WTC11 (cell line): ENCODE data around the gene SAP25. TPM values are rescaled to one million over a fixed set of nuclear protein-coding genes. Genes with fewer than 3 reads are reported as not detected.

Experiments used
- ATAC-seq: fragments of 200-7000 bp; cut with Tn5 transposase; 2 replicates; pipeline ENCODE4 v1.10.0; 2021; ENCODE audit warnings: mild to moderate bottlenecking, moderate library complexity
- CTCF ChIA-PET: fragments of 300-600 bp; sonication (Branson Sonifier 250); formaldehyde crosslinking; loops from one replicate; lab custom pipeline; 2021; ENCODE audit warnings: antibody characterized with exemption; lab: Charles Lee
- POLR2A ChIA-PET: fragments of 350-600 bp; sonication (Branson Sonifier 250); formaldehyde crosslinking; loops from one replicate; lab custom pipeline; 2021; ENCODE audit warnings: antibody characterized with exemption; lab: Charles Lee
- DNase-seq: peaks from one replicate; pipeline ENCODE4 v3.0.0; 2021; ENCODE audit warnings: low spot score
- H3K27ac Mint-ChIP-seq: 2 replicates; pipeline ENCODE4 v1.8.0; 2021; ENCODE audit warnings: mixed read lengths
- H3K27me3 Mint-ChIP-seq: 2 replicates; pipeline ENCODE4 v1.8.0; 2021; ENCODE audit warnings: low read depth, mild to moderate bottlenecking, moderate library complexity, mixed read lengths
- H3K36me3 Mint-ChIP-seq: 2 replicates; pipeline ENCODE4 v1.8.0; 2021; ENCODE audit warnings: mixed read lengths
- H3K4me1 Mint-ChIP-seq: 2 replicates; pipeline ENCODE4 v1.8.0; 2022; ENCODE audit warnings: mixed read lengths
- H3K4me3 Mint-ChIP-seq: 2 replicates; pipeline ENCODE4 v1.8.0; 2021; ENCODE audit warnings: mild to moderate bottlenecking, moderate library complexity, mixed read lengths
- H3K9me3 Mint-ChIP-seq: 2 replicates; pipeline ENCODE4 v1.8.0; 2021; ENCODE audit warnings: mixed read lengths
- CREB1 ChIP-seq: sonication (generic); formaldehyde crosslinking; IDR thresholded peaks from 2 replicates; pipeline ENCODE4 v1.8.0; 2023; ENCODE audit warnings: mild to moderate bottlenecking, missing genetic modification reagents
- CREM ChIP-seq: sonication (generic); formaldehyde crosslinking; IDR thresholded peaks from 2 replicates; pipeline ENCODE4 v1.8.1; 2022; ENCODE audit warnings: mild to moderate bottlenecking, missing genetic modification reagents, moderate library complexity
- ELF4 ChIP-seq: sonication (generic); formaldehyde crosslinking; IDR thresholded peaks from 2 replicates; pipeline ENCODE4 v1.8.1; 2022; ENCODE audit warnings: low read depth, mild to moderate bottlenecking, moderate library complexity, missing genetic modification reagents
- GABPB1 ChIP-seq: sonication (generic); formaldehyde crosslinking; IDR thresholded peaks from 2 replicates; pipeline ENCODE4 v1.8.1; 2023; ENCODE audit warnings: mild to moderate bottlenecking, missing genetic modification reagents
- GTF2I ChIP-seq: fragments of 250-450 bp; sonication (Bioruptor Pico); conservative IDR thresholded peaks from 2 replicates; pipeline ENCODE4 v1.4.0; 2021; ENCODE audit warnings: mild to moderate bottlenecking
- NFE2L1 ChIP-seq: sonication (generic); formaldehyde crosslinking; IDR thresholded peaks from 2 replicates; pipeline ENCODE4 v1.8.1; 2023; ENCODE audit warnings: missing genetic modification reagents
- SMAD4 ChIP-seq: sonication (generic); formaldehyde crosslinking; IDR thresholded peaks from 2 replicates; pipeline ENCODE4 v1.8.0; 2022; ENCODE audit warnings: mild to moderate bottlenecking, missing genetic modification reagents
- TEAD1 ChIP-seq: sonication (generic); formaldehyde crosslinking; IDR thresholded peaks from 2 replicates; pipeline ENCODE4 v1.8.0; 2022; ENCODE audit warnings: mild to moderate bottlenecking, missing genetic modification reagents
- ZNF396 ChIP-seq: fragments of 250-450 bp; sonication (Bioruptor Pico); IDR thresholded peaks from 2 replicates; pipeline ENCODE4 v1.8.0; 2021; ENCODE audit warnings: mild to moderate bottlenecking, moderate library complexity, borderline replicate concordance
- total RNA-seq: library from RNA; stranded (reverse); gene quantifications from 3 replicates; pipeline ENCODE4 v1.2.3, GENCODE V29; 2021
- TF ChIP-seq, protein P1 (sequence below): sonication (generic); formaldehyde crosslinking; IDR thresholded peaks from 2 replicates; pipeline ENCODE4 v1.8.1; 2023; ENCODE audit warnings: mild to moderate bottlenecking, missing genetic modification reagents, moderate library complexity
- TF ChIP-seq, protein P2 (sequence below): fragments of 250-450 bp; sonication (Bioruptor Pico); IDR thresholded peaks from 2 replicates; pipeline ENCODE4 v2.1.2; 2022; ENCODE audit warnings: mild to moderate bottlenecking, moderate library complexity
- TF ChIP-seq, protein P3 (sequence below): fragments of 250-450 bp; sonication (Bioruptor Pico); conservative IDR thresholded peaks from 2 replicates; pipeline ENCODE4 v1.9.0; 2021; ENCODE audit warnings: mild to moderate bottlenecking
- TF ChIP-seq, protein P4 (sequence below): sonication (generic); formaldehyde crosslinking; IDR thresholded peaks from 2 replicates; pipeline ENCODE4 v1.8.1; 2022; ENCODE audit warnings: mild to moderate bottlenecking, missing genetic modification reagents, moderate library complexity, borderline replicate concordance
- TF ChIP-seq, protein P5 (sequence below): sonication (generic); formaldehyde crosslinking; IDR thresholded peaks from 2 replicates; pipeline ENCODE4 v1.8.1; 2023; ENCODE audit warnings: mild to moderate bottlenecking, missing genetic modification reagents
- TF ChIP-seq, protein P6 (sequence below): sonication (generic); formaldehyde crosslinking; conservative IDR thresholded peaks from 2 replicates; pipeline ENCODE4 v1.8.1; 2022; ENCODE audit warnings: mild to moderate bottlenecking, missing genetic modification reagents
- TF ChIP-seq, protein P7 (sequence below): fragments of 250-450 bp; sonication (Bioruptor Pico); IDR thresholded peaks from 2 replicates; pipeline ENCODE4 v1.8.0; 2021; ENCODE audit warnings: mild to moderate bottlenecking
- TF ChIP-seq, protein P8 (sequence below): fragments of 250-450 bp; sonication (Bioruptor Pico); IDR thresholded peaks from 2 replicates; pipeline ENCODE4 v1.9.0; 2021; ENCODE audit warnings: mild to moderate bottlenecking, borderline replicate concordance

Gene SAP25
- total RNA-seq, 1 experiment from 2014 or later: 9.3 TPM

DNA sequence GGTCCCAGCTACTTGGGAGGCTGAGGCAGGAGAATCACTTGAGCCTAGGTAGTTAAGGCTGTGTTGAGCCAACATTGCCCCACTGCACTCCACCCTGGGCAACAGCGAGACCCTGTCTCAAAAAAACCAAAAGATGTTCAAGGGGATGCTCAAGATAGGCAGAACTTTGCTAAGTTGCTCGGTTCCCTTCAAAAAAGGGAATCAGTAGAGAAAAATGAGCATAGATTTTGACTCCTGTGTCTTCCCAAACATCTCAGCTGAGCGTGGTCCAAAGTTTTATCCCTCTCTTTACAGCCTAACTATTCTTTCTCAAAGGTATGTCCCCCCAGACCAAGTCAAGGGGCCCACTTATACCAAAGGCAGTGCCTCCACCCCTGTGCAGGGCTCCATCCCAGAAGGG lies 20.7 kb downstream of the SAP25 start:
- Mint-ChIP-seq H3K9me3 (no peaks in the 10 kb centered on the region), H3K27me3 (no peaks in the 10 kb centered on the region), H3K4me1 (no peaks in the 10 kb centered on the region), H3K4me3 (no peak overlapping the region), H3K27ac (no peak overlapping the region), H3K36me3 (peaks cover 5% of the 10 kb centered on the region)
- TF ChIP-seq, protein P1, sequence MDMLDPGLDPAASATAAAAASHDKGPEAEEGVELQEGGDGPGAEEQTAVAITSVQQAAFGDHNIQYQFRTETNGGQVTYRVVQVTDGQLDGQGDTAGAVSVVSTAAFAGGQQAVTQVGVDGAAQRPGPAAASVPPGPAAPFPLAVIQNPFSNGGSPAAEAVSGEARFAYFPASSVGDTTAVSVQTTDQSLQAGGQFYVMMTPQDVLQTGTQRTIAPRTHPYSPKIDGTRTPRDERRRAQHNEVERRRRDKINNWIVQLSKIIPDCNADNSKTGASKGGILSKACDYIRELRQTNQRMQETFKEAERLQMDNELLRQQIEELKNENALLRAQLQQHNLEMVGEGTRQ (CRISPR knock-in tag): no peak
- TF ChIP-seq, protein P2, sequence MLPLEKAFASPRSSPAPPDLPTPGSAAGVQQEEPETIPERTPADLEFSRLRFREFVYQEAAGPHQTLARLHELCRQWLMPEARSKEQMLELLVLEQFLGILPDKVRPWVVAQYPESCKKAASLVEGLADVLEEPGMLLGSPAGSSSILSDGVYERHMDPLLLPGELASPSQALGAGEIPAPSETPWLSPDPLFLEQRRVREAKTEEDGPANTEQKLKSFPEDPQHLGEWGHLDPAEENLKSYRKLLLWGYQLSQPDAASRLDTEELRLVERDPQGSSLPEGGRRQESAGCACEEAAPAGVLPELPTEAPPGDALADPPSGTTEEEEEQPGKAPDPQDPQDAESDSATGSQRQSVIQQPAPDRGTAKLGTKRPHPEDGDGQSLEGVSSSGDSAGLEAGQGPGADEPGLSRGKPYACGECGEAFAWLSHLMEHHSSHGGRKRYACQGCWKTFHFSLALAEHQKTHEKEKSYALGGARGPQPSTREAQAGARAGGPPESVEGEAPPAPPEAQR: no peak
- TF ChIP-seq ZNF396 (CRISPR knock-in tag) (no peak), TEAD1 (no peak), CREB1 (CRISPR knock-in tag) (no peak), CREM (CRISPR knock-in tag) (no peak), NFE2L1 (no peak), GABPB1 (no peak)
- TF ChIP-seq, protein P3, sequence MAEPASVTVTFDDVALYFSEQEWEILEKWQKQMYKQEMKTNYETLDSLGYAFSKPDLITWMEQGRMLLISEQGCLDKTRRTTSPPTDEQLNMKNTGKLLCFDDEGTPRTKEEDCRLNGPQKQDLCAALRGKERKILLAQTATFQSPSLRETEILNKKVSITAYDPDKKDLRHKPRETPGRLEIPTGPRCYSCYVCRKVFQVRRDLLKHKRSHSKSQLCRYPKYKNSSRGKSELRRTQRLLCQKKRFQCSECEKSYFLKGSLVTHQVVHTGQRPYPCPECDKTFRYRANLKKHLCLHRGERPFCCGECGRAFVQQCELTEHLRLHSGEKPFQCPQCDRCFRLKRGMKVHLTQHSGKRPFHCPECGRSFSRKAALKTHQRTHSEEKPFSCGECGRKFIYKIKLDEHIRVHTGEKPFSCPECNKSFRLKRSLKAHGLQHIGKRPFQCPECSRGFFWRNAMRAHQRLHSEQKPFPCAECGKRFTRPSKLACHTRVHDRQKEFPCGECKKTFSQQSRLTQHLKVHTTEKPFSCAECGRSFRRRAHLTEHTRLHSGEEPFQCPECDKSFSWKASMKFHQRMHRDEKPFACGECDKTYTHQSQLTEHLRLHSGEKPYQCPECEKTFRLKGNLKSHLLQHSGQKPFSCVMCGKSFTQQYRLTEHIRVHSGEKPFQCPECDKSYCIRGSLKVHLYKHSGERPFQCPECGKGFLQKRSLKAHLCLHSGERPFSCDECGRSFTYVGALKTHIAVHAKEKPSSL: no peak
- TF ChIP-seq, protein P4, sequence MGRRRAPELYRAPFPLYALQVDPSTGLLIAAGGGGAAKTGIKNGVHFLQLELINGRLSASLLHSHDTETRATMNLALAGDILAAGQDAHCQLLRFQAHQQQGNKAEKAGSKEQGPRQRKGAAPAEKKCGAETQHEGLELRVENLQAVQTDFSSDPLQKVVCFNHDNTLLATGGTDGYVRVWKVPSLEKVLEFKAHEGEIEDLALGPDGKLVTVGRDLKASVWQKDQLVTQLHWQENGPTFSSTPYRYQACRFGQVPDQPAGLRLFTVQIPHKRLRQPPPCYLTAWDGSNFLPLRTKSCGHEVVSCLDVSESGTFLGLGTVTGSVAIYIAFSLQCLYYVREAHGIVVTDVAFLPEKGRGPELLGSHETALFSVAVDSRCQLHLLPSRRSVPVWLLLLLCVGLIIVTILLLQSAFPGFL (CRISPR knock-in tag): no peak
- TF ChIP-seq, protein P5, sequence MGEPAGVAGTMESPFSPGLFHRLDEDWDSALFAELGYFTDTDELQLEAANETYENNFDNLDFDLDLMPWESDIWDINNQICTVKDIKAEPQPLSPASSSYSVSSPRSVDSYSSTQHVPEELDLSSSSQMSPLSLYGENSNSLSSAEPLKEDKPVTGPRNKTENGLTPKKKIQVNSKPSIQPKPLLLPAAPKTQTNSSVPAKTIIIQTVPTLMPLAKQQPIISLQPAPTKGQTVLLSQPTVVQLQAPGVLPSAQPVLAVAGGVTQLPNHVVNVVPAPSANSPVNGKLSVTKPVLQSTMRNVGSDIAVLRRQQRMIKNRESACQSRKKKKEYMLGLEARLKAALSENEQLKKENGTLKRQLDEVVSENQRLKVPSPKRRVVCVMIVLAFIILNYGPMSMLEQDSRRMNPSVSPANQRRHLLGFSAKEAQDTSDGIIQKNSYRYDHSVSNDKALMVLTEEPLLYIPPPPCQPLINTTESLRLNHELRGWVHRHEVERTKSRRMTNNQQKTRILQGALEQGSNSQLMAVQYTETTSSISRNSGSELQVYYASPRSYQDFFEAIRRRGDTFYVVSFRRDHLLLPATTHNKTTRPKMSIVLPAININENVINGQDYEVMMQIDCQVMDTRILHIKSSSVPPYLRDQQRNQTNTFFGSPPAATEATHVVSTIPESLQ (CRISPR knock-in tag): no peak
- TF ChIP-seq, protein P6, sequence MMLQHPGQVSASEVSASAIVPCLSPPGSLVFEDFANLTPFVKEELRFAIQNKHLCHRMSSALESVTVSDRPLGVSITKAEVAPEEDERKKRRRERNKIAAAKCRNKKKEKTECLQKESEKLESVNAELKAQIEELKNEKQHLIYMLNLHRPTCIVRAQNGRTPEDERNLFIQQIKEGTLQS (CRISPR knock-in tag): no peak
- DNase-seq (no peak), ATAC-seq (no peak)
- ChIA-PET CTCF (interaction anchor here (0.6 to 0.8 kb wide), 2 partner anchors 84 to 87 kb away, joined by 3 read pairs; no protein-coding TSS in a partner anchor), POLR2A (no interaction called here)

DNA sequence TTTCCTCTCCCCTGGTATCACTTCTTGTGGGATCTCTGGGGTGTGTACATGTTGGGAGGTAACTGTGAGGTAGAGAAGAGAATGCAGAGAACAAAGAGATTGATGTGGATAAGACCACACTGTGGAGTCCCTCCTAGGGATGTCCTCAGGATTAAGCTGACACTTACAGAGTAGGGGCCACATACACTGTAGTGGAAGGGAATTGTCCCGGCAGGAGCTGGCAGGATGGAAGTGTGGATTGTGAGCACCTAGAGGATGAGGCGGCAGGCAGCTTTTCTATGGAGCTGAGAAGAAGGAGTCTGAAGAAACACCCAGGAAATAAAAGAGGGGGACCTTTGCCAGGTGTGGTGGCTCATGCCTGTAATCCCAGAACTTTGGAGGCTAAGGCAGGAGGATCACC lies 21.2 kb downstream of the SAP25 start:
- peaks cover 5% of the 10 kb centered on the region for H3K36me3 Mint-ChIP-seq
- DNase-seq (no peak), ATAC-seq (no peak)
- POLR2A ChIA-PET: no interaction called here
- peaks cover 3% of the 10 kb centered on the region; the same call in 1 of the 2 replicates for H3K4me1 Mint-ChIP-seq
- no peak overlapping the region for H3K4me3 Mint-ChIP-seq
- H3K27ac Mint-ChIP-seq: peak overlapping the region; percentile 42; the same call in 1 of the 2 replicates
- H3K9me3 Mint-ChIP-seq: no peaks in the 10 kb centered on the region
- no peaks in the 10 kb centered on the region for H3K27me3 Mint-ChIP-seq
- CTCF ChIA-PET: interaction anchor here (0.6 kb wide), 1 partner anchor 83 kb away, joined by 3 read pairs; no protein-coding TSS in a partner anchor
- TF ChIP-seq GTF2I: no peak
- TF ChIP-seq, protein P6 (CRISPR knock-in tag): no peak
- TF ChIP-seq SMAD4: no peak
- TF ChIP-seq, protein P4 (CRISPR knock-in tag): no peak
- TF ChIP-seq, protein P7, sequence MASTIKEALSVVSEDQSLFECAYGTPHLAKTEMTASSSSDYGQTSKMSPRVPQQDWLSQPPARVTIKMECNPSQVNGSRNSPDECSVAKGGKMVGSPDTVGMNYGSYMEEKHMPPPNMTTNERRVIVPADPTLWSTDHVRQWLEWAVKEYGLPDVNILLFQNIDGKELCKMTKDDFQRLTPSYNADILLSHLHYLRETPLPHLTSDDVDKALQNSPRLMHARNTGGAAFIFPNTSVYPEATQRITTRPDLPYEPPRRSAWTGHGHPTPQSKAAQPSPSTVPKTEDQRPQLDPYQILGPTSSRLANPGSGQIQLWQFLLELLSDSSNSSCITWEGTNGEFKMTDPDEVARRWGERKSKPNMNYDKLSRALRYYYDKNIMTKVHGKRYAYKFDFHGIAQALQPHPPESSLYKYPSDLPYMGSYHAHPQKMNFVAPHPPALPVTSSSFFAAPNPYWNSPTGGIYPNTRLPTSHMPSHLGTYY (CRISPR knock-in tag): no peak
- TF ChIP-seq, protein P8, sequence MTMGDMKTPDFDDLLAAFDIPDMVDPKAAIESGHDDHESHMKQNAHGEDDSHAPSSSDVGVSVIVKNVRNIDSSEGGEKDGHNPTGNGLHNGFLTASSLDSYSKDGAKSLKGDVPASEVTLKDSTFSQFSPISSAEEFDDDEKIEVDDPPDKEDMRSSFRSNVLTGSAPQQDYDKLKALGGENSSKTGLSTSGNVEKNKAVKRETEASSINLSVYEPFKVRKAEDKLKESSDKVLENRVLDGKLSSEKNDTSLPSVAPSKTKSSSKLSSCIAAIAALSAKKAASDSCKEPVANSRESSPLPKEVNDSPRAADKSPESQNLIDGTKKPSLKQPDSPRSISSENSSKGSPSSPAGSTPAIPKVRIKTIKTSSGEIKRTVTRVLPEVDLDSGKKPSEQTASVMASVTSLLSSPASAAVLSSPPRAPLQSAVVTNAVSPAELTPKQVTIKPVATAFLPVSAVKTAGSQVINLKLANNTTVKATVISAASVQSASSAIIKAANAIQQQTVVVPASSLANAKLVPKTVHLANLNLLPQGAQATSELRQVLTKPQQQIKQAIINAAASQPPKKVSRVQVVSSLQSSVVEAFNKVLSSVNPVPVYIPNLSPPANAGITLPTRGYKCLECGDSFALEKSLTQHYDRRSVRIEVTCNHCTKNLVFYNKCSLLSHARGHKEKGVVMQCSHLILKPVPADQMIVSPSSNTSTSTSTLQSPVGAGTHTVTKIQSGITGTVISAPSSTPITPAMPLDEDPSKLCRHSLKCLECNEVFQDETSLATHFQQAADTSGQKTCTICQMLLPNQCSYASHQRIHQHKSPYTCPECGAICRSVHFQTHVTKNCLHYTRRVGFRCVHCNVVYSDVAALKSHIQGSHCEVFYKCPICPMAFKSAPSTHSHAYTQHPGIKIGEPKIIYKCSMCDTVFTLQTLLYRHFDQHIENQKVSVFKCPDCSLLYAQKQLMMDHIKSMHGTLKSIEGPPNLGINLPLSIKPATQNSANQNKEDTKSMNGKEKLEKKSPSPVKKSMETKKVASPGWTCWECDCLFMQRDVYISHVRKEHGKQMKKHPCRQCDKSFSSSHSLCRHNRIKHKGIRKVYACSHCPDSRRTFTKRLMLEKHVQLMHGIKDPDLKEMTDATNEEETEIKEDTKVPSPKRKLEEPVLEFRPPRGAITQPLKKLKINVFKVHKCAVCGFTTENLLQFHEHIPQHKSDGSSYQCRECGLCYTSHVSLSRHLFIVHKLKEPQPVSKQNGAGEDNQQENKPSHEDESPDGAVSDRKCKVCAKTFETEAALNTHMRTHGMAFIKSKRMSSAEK: no peak
- TF ChIP-seq ELF4 (CRISPR knock-in tag): no peak
- TF ChIP-seq ZNF396 (CRISPR knock-in tag): no peak
